NCI-H2227 (cell line): ENCODE data around the gene C19orf38.

Source experiments
- DNase-seq: peaks from one replicate; lab custom pipeline; 2025; ENCODE audit not compliant: unreplicated experiment; lab: John Stamatoyannopoulos, UW

Gene C19orf38

DNA sequence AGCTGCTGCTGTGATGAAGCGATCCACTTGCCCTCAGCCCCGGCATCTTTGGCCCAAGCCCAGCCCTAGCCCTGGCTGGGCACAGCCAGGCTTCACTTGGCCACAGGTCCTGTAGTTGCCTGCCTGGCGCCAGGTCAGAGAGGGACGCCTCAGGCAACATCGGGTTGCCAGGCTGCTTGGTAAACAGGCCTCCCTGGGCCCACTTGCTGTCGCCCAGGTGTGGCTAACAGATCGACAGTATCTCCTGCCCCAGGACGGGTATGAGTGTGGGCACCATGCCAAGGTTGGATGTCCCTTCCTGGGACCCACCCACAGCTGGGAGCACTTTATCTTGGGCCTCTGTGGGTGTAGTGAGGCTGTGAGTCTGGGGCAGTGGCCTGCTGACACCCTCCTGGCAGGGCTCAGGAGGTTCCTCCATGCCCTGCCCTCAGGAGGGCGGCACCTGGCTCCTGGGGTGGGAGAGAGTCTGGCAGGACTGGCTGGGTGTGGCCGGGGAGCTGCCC lies 51.0 kb downstream of the C19orf38 start:
- DNase-seq: no peak

DNA sequence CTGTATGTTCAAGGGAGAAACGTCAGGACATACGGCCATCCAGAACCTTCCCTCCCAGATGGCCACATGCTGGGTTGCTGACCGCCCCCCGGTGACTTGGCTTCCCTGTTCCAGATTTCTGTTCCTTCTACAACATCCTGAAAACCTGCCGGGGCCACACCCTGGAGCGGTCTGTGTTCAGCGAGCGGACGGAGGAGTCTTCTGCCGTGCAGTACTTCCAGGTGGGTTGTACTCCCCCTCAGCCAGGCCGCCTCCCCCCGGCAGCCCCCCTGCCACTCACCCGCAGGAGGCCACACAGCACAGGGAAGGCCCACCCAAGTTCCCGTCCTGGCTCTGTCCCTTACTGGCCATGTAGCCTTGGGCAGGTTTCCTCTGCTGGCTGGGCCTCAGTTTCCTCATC lies 59.7 kb downstream of the C19orf38 start:
- DNase-seq: no peak

DNA sequence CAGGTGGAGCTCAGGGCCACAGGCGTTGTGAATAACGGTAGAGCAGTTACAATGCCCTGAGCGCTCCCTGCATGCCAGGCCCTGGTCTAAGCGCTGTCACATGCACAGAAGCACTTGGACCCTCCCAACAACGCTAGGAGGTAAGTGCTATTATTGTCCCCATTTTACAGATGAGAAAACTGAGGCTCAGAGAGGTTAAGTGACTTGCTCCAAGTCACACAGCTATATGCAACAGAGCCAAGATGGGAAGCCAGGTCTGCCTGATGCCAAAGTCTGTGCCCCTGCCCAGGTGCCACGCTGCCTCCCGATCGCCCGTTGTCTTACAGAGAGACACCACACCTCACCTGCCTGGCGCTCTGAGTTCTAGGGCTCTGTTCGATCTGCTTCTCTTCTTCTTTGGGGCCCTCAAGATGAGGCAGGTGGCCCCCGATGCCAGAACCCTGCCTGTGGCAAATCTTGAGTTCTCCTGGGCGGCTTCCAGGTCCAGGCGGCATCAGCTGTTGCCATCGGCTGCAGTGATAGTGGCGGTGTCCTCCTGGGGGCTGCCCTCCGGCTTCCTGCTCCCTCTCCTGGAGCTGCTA lies 60.3 kb downstream of the C19orf38 start:
- no peak for DNase-seq

DNA sequence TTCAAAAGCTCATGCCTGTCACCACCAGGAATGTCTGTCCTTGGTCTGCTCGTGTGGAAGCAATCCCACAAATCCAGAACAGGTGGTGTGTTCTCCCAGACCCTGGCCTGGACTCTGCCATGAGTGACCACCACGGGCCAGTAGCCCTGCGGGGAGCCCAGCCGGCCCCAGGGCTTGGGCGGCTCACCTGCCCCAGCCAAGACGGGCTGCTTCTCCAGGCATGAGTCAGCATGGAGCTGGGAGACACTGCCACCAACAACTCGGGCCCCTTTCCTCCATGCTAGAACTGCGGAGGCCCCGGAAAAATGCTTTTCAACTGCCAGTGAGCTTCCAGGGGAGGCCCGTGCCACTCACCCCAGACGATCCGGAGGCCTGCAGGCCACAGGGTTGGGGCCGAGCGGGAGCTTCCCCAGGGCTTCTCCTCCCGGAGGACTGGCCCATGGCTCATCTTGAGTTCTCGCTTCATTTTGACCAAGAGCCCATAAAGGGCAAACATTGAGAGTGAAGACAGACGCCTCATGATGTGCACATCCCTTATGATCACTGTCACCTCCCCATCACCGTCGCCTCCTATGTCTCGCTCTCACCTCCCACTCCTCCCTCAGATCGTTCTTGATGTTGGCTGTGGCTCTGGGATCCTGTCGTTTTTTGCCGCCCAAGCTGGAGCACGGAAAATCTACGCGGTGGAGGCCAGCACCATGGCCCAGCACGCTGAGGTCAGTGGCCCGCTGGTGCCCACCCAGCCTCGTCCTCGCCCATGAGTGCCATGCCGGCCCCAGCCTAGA lies 63.6 kb downstream of the C19orf38 start:
- no peak for DNase-seq

DNA sequence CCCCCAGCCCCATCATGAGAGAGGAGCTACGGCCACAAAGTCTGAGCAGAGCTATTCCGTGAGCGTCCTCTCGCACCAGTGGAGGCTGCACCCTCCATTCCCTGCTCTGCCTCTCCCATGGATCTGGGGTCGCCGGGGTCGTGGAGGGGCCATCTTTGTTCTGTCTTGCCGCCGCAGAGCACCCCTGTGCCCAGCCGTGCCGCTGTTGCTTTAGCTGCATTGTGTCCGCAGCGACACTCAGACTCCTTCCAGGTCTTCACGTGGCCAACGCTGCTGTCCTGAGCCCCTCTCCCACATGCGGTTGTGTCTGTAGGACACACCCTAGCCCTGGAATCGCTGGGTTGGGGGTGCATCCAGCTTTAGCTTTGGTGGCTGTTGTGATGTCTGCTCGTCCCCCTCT lies 64.4 kb downstream of the C19orf38 start:
- no peak for DNase-seq

DNA sequence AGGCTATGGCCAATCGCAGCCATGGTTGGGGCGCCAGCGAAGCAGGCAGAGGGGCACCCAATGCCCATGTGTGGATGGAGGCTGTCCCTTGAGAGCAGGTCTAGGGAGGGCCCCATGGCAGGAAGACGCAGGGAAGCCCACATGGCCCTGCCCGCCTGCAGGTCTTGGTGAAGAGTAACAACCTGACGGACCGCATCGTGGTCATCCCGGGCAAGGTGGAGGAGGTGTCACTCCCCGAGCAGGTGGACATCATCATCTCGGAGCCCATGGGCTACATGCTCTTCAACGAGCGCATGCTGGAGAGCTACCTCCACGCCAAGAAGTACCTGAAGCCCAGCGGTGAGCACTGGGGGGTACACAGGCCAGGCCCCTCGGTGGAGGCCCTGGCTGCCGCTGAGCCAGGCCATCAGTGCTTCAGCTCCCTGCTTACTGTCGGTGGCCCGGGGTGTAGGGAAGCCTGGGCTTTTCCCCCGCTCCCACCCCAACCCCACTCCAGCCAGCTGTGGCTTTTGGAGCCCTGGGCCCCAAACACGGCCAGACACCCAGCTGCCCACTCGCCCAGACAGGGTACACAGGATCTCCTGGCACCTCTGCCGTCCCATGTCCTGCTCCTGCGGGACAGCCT lies 65.6 kb downstream of the C19orf38 start:
- no peak for DNase-seq

DNA sequence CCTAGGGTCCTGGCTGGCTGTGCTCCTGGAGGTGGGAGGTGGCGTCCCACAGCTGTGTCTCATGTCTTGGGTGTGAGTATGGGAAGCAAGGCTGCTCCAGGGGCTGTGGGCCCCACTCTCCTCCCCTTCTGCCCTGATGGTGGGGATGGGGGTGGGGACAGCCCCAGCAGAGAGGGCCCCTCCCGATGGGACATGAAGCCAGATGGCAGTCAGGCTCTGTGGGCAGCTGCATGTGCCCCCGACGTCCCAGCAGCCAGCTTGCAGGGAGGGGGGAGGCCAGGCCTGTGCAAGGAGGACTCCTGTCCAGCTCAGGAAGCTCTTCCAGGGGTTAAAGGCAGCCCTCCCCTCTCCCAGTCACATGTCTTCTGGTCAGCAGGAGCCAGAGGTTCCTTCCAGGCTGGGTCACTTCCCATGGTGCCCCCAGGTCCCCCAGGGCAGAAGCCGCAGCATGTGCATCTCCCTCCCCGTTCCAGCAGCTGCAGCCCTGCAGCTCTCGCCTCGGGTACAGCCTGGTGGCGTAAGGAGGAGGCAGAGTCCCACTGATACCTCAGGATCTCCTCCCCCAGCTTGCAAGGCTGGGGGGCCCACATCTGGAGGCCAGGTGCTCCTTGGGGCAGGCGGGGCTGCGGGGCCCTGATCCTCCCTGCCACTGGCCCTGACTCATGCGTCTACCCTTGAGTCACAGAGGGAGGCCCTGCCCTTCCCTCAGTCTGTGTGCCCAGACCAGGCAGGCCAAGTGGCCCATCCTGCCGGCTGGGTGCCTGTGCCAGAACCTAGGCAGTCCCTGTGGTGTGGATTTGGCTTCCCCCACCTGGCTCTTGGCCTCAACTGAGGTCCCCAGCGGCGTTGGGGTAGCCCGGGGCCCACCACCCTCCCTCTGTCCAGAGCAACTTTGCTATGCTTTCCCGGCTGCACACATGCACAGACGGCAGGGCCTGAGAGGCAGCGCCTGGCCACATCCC lies 67.2 kb downstream of the C19orf38 start:
- no peak for DNase-seq

DNA sequence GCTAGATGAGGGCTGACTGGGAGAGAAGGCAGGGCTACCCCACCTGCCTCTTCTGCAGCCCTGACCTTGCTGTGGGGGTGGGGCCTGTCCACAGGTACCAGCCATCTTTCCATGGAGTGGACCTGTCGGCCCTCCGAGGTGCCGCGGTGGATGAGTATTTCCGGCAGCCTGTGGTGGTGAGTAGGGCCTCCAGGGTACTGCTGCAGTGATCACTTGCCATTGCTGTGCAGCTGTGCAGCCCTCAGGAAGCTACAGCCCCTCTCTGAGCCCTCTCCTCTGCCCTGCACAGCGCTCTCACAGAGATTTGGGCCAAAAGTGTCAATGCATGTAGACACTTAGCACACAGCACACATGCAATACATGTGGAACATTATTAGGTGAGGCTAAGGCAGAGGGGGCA lies 68.4 kb downstream of the C19orf38 start:
- no peak for DNase-seq

DNA sequence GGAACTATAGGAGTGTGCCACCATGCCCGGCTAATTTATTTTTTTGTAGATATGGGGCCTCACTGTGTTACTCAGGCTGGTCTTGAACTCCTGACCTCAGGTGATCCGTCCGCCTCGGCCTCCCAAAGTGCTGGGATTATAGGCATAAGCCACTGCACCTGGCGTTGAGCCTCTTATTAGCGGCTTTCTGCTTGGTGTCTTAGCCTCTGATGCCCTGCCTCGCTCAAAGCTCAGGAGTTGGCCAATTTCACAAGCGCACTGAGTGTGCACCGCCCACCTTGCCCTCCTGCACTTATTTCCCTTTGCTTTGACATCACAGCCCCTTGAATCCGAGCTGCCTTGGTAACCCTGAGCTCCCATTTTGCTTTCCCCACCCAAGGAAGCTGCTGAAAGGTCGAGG lies 70.1 kb downstream of the C19orf38 start:
- DNase-seq: peak; percentile 7
